ENCODE results near the gene STK11.

The STK11 gene

GRCh38 chr19:1274081-1274851, 68.7 kb downstream of the STK11 start:
- no peak for DNase-seq (ENCODE audit: low read depth)

- no peak for DNase-seq (ENCODE audit: low read depth)
Measured at GRCh38 chr19:1274852-1275259, 69.3 kb downstream of the STK11 start.

GRCh38 chr19:1275260-1275975, 69.8 kb downstream of the STK11 start, which contains the start of gene FAM174C:
TSS of gene FAM174C (plus strand) at chr19:1275530. CDS start at chr19:1275550, 20 bp downstream.
- DNase-seq (ENCODE audit: low read depth) = peak; percentile 94

- DNase-seq (ENCODE audit: low read depth) = no peak
Measured at GRCh38 chr19:1275976-1276627, 70.5 kb downstream of the STK11 start.

GRCh38 chr19:1276628-1277022, 71.0 kb downstream of the STK11 start:
- no peak for DNase-seq (ENCODE audit: low read depth)

- DNase-seq (ENCODE audit: low read depth) = no peak
Measured at GRCh38 chr19:1277061-1277460, 71.5 kb downstream of the STK11 start.

All from activated T-cell treated with anti-CD3 and anti-CD28 coated beads for 1 hour (primary cell).